PC-9 (cell line): ENCODE measurements around the gene TMEM17.

ENCODE experiments used
- EZH2 ChIP-seq: fragments of 200-600 bp; sonication (generic); IDR thresholded peaks from 2 replicates; pipeline ENCODE4 v1.8.0; 2017; ENCODE audit warnings: antibody characterized with exemption, low read depth
- TF ChIP-seq, protein P1 (sequence below): fragments of 200-600 bp; sonication (generic); conservative IDR thresholded peaks from 2 replicates; pipeline ENCODE4 v1.6.1; 2017; ENCODE audit warnings: mixed run types, antibody characterized with exemption, mild to moderate bottlenecking, moderate library complexity

DNA sequence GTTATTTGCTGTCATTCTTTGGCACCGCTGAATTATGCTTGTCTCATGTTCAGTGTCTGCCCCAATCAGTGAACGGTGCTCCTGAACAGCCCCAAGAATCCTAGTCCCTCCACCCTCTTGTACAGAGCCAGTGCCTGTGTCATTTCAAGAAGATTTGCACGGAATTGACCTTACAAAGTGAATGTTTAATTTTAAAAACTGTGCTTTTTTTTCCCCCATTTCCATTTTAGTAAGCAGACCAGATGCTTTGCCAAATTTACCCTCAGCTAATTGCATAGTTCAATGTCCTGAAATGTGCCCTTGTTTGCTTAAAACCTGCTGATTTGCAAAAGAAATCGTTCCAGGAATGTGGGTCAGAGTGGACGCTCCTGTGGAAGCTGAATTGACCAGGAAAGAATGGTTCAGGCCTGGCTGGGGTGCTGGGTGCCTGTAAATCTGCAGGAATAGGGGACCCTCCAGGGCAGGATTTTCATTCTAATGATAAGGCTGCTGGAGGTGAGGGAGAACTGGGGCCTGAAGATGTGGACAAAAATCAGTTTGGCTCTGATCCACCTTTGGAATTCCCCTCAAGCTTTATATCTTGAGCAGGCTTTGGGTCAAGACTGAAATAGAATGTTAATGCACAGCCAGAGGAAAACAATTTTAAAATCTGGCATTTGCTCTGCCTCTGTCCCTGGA lies 20.1 kb downstream of the TMEM17 start:
- TF ChIP-seq, protein P1, sequence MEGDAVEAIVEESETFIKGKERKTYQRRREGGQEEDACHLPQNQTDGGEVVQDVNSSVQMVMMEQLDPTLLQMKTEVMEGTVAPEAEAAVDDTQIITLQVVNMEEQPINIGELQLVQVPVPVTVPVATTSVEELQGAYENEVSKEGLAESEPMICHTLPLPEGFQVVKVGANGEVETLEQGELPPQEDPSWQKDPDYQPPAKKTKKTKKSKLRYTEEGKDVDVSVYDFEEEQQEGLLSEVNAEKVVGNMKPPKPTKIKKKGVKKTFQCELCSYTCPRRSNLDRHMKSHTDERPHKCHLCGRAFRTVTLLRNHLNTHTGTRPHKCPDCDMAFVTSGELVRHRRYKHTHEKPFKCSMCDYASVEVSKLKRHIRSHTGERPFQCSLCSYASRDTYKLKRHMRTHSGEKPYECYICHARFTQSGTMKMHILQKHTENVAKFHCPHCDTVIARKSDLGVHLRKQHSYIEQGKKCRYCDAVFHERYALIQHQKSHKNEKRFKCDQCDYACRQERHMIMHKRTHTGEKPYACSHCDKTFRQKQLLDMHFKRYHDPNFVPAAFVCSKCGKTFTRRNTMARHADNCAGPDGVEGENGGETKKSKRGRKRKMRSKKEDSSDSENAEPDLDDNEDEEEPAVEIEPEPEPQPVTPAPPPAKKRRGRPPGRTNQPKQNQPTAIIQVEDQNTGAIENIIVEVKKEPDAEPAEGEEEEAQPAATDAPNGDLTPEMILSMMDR: no peak
- no peak for TF ChIP-seq EZH2
